T-helper 2 cell treated with Interferon-gamma antibody and Interleukin-4, amounts not matched to agents 5 μg/mL and 100 μg/mL, for 36 hours (primary cell): Measurements from ENCODE around the gene MYO9B.
"Not testable (repeated sequence)": the region's sequence is repeated elsewhere in the genome, so short reads cannot be mapped to it uniquely, and the experiment has no call there.

Source experiments
- DNase-seq: peaks from one replicate; pipeline ENCODE4 v3.0.0; 2021; ENCODE audit warnings: low spot score
- H3K27ac Mint-ChIP-seq: one replicate; pipeline ENCODE4 v1.8.0; 2021; ENCODE audit warnings: mild to moderate bottlenecking, mixed read lengths
- H3K27me3 Mint-ChIP-seq: one replicate; pipeline ENCODE4 v1.8.0; 2021; ENCODE audit warnings: low read depth, mixed read lengths
- H3K36me3 Mint-ChIP-seq: one replicate; pipeline ENCODE4 v1.8.0; 2021; ENCODE audit warnings: low read depth, mixed read lengths
- H3K4me1 Mint-ChIP-seq: one replicate; pipeline ENCODE4 v1.8.0; 2021; ENCODE audit warnings: low read depth, mixed read lengths
- H3K4me3 Mint-ChIP-seq: one replicate; pipeline ENCODE4 v1.8.0; 2022; ENCODE audit warnings: mild to moderate bottlenecking, moderate library complexity, mixed read lengths
- H3K9me3 Mint-ChIP-seq: one replicate; pipeline ENCODE4 v1.8.0; 2021; ENCODE audit warnings: mixed read lengths

Gene MYO9B

DNA sequence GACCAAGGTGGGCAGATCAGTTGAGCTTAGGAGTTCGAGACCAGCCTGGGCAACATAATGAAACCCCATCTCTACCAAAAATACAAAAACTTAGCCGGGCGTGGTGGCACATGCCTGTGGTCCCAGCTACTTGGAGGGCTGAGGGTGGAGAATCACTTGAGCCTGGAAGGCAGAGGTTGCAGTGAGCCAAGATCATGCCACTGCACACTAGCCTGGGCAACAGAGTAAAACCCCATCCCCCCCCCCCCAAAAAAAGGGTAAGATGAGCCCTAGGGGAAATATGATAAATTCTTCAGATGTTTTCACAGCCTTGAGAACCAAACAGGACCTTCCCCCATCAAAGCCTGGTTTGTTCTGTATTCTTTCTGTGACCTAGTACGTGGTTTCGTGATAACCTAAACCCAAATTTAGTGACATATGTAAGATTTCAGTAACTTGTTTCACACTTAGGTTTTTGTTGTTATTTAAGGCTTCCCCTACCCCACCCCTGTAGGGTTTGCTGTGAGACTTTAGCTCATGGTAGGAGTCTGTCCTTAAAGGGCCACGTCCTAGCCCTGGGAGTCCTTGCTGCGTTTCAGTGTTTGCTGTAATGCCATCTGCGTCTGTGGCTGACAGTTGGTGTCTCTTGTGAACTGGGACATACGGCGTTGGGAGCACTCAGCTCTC, 49.6 kb downstream of the MYO9B start:
- Mint-ChIP-seq H3K36me3 (peaks cover 32% of the 10 kb centered on the region), H3K27ac (peak overlapping the region; percentile 98), H3K4me1 (peaks cover 40% of the 10 kb centered on the region), H3K4me3 (peak overlapping the region; percentile 83), H3K9me3 (no peaks in the 10 kb centered on the region), H3K27me3 (no peaks in the 10 kb centered on the region)
- DNase-seq, result peak; percentile 5

DNA sequence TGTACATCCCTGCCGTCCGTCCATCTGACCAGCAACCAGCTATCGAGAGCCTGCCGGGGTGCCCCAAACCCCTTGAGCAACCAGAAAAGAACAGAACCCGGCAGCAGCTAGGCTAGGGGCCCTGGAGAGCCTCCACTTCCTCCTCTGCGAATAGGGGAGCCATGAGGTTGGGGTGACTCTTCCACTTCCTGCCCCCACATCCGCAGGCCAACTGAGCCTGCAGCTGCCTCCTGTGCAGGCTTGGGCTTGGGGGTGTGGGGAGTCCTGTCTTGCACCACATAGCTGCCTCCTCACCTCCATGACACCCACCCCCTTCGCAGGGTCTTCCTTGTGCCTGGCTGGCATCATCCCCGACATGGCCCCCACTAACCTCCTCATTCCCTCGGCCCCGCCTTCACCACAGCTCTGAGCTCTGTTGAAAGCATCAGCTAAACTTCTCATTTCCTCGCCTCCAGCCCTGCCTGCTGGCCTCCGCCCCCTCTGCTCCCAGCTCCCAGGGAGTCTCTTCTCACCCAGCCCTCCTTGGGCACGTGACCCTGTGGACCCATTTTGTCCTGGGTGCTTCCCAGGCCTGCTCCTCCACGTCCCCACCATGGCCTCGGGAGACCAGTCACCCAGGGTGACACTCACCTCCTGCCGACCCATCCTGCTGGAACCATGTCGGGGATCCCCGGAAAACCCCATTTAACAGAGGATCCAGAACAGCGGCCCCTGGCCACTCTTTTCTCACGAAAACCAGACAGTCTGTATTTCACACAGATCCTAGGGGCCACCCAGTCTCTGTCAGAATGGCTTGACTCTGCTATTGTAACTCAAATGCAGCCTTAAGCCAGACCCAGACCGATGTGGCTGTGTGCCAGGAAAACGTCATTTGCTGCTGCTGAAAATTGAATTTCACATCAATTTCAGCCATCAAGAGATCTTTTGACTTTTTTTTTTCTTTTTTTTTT, 50.4 kb downstream of the MYO9B start:
- peaks cover 41% of the 10 kb centered on the region for H3K4me1 Mint-ChIP-seq
- peak overlapping the region; percentile 98 for H3K27ac Mint-ChIP-seq
- H3K27me3 Mint-ChIP-seq, result no peaks in the 10 kb centered on the region
- H3K4me3 Mint-ChIP-seq, result peak overlapping the region; percentile 83
- H3K9me3 Mint-ChIP-seq, result no peaks in the 10 kb centered on the region
- H3K36me3 Mint-ChIP-seq, result peaks cover 34% of the 10 kb centered on the region
- DNase-seq, result peak; percentile 76

DNA sequence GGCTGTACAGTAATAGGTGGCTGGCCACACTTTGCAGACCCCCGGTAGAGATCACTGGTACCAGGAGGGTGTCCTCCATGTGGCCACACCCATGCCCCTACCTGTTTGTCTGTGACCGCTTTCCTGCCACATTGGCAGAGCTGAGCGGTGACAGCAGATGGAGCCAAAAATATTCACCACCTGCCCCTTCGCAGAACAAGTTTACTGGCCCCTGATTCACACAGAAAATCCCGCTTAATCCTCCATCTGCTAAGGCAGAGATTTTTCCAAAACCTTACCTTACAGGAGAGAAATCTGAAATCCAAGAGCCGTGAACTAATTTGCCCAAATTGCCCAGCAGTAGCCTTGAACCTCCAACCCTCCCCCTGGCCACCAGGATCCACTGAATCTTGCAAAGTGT, 52.1 kb downstream of the MYO9B start:
- H3K27me3 Mint-ChIP-seq, result no peaks in the 10 kb centered on the region
- no peak overlapping the region for H3K4me3 Mint-ChIP-seq
- no peak overlapping the region for H3K27ac Mint-ChIP-seq
- H3K9me3 Mint-ChIP-seq, result no peaks in the 10 kb centered on the region
- H3K4me1 Mint-ChIP-seq, result peaks cover 35% of the 10 kb centered on the region
- H3K36me3 Mint-ChIP-seq, result peaks cover 25% of the 10 kb centered on the region
- no peak for DNase-seq

DNA sequence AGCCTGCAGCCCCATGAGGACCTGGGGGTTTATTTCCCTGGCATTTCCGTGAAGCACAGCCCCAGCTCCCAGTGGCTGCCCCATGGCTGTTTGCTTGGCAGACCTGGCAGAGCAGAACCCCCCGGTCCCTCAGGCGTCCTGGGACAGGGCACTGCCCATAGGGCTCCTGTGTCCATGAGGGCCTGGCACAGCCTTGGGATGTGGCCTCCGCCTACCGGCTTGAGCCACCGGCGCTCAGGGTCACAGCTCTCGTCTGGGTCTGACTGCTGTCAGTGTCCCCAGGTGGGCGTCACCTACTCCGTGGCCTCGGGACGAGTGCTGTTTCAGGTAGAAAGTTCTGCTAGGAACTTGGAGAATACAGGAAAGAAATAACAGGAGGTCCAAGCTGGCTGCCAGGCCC, 52.8 kb downstream of the MYO9B start:
- H3K4me3 Mint-ChIP-seq, result no peak overlapping the region
- H3K27ac Mint-ChIP-seq, result no peak overlapping the region
- no peaks in the 10 kb centered on the region for H3K27me3 Mint-ChIP-seq
- no peaks in the 10 kb centered on the region for H3K9me3 Mint-ChIP-seq
- no peak for DNase-seq
- peaks cover 26% of the 10 kb centered on the region for H3K36me3 Mint-ChIP-seq
- peaks cover 35% of the 10 kb centered on the region for H3K4me1 Mint-ChIP-seq

DNA sequence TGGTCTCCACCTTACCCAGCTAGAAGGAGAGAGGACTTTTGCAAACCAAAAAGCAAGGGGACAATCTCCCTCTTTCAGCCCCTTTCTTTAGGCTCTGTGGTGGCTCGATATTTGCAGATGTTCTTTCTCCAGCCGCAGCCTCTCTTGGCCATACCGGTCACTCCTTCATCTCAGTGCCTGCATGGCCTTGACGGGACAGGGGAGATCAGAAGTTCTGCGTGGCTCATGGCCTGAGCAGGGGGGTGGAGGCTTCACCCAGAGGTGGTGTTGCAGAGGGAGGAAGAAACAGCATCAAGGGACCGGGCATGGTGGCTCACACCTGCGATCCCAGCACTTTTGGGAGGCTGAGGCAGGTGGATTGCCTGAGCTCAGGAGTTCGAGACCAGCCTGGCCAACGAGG, 53.2 kb downstream of the MYO9B start:
- no peak for DNase-seq
- Mint-ChIP-seq H3K4me3 (no peak overlapping the region), H3K27me3 (no peaks in the 10 kb centered on the region), H3K36me3 (peaks cover 24% of the 10 kb centered on the region), H3K9me3 (no peaks in the 10 kb centered on the region), H3K4me1 (peaks cover 35% of the 10 kb centered on the region), H3K27ac (peak overlapping the region; percentile 52)

DNA sequence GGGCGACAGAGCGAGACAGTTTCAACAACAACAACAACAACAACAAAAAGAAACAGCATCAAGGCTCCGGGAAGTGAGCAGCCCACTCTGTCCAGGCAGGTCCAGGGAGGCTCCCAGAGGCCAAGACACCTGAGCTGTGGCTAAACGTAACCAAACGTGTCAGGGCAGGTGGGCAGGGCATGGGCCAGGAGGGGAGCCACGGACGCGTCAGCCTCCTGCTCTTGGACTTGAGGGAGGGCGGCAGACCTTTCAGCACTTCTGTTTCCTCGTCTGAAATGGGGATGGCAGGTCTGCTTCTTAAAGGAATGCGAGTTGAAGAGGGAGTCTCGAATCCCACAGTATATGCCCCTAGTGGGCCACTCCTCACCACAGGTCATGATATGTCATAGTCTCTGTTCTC, 53.8 kb downstream of the MYO9B start:
- no peak overlapping the region for H3K4me3 Mint-ChIP-seq
- H3K27ac Mint-ChIP-seq, result peak overlapping the region; percentile 41

DNA sequence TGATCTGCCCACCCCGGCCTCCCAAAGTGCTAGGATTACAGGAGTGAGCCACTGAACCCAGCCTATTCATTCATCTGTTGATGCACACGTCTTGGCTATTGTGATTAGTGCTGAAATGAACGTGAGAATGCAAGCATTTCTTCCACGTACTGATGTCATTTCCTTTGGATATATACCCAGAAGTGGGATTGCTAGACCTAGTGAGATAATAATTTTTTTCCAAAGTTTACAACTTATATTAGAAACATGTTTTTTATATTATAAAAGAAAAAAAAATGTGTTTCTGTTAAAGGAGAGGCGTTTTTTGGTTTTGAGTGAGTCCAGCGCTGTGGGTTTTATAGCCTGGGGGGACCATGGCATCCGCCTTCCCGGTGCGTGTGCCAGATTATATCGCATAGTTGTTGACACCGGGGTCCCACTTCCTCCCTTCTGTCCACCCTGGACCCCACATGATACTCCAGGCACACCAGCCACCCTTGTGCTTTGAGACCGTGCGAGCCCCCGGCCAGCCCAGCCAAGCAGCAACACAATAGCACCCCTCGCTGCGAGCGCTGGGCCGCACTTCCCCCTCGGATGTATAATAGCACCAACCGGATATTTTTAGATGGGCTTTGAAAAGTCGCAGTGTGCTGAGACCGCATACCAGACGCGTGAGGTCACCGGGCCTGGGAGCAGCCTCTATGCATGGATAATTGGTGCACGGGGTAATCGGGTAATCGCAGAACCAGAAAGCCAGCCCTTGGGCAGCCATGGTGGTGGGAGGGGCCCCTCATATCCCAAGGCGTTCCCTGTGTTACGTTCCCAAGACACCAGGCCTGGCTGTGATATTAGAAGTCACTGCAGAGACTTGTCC, 59.6 kb downstream of the MYO9B start:
- H3K4me3 Mint-ChIP-seq, result peak overlapping the region; percentile 18
- H3K4me1 Mint-ChIP-seq, result peaks cover 11% of the 10 kb centered on the region
- no peaks in the 10 kb centered on the region for H3K27me3 Mint-ChIP-seq
- H3K27ac Mint-ChIP-seq, result peak overlapping the region; percentile 49
- H3K9me3 Mint-ChIP-seq, result no peaks in the 10 kb centered on the region
- DNase-seq, result no peak
- H3K36me3 Mint-ChIP-seq, result peaks cover 31% of the 10 kb centered on the region

More for the DNA sequence above, 53.8 kb downstream of the MYO9B start:
- peaks cover 26% of the 10 kb centered on the region for H3K36me3 Mint-ChIP-seq
- no peak for DNase-seq
- peaks cover 35% of the 10 kb centered on the region for H3K4me1 Mint-ChIP-seq
- H3K27me3 Mint-ChIP-seq, result no peaks in the 10 kb centered on the region
- H3K9me3 Mint-ChIP-seq, result no peaks in the 10 kb centered on the region

DNA sequence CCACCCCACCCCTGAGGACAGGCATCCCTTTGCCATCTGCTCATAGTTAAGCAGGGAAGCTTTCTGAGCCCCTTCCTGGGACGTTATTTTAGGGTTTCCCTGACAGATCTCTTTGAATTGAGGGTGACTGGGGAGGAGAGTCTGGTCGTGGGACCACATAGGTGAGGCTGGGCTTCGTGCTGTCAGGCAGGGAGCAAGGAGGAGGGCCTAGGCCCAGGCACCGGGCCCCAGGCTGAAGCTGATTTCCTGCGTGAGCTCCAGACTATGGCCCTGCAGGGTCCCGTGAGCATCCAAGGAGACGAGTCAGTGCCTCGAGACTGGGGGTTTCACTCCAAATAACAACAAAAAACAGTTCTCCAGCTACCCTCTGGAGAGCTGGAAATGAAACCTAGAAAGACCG, 60.4 kb downstream of the MYO9B start:
- no peak overlapping the region for H3K27ac Mint-ChIP-seq
- no peak overlapping the region for H3K4me3 Mint-ChIP-seq
- H3K27me3 Mint-ChIP-seq, result no peaks in the 10 kb centered on the region
- peaks cover 8% of the 10 kb centered on the region for H3K4me1 Mint-ChIP-seq
- H3K9me3 Mint-ChIP-seq, result no peaks in the 10 kb centered on the region
- peaks cover 29% of the 10 kb centered on the region for H3K36me3 Mint-ChIP-seq
- no peak for DNase-seq

DNA sequence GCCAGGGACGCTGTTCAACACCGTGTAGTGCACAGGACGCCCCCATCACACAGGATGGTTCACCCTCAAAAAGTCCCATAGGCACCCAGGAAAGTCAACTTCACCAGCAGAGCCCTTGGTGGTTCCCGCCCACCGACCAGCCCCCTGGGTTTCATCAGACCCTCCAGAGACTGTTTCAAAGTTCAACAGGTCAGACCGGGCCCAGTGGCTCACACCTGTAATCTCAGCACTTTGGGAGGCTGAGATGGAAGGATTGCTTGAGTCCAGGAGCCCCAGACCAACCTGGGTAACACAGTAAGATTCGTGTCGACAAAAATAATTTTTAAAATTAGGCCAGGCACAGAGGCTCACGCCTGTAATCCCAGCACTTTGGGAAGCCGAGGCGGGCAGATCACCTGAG, 61.0 kb downstream of the MYO9B start:
- no peak for DNase-seq
- H3K4me3 Mint-ChIP-seq, result no peak overlapping the region
- H3K9me3 Mint-ChIP-seq, result no peaks in the 10 kb centered on the region
- H3K4me1 Mint-ChIP-seq, result peaks cover 13% of the 10 kb centered on the region
- H3K36me3 Mint-ChIP-seq, result peaks cover 34% of the 10 kb centered on the region
- no peaks in the 10 kb centered on the region for H3K27me3 Mint-ChIP-seq
- H3K27ac Mint-ChIP-seq, result no peak overlapping the region

DNA sequence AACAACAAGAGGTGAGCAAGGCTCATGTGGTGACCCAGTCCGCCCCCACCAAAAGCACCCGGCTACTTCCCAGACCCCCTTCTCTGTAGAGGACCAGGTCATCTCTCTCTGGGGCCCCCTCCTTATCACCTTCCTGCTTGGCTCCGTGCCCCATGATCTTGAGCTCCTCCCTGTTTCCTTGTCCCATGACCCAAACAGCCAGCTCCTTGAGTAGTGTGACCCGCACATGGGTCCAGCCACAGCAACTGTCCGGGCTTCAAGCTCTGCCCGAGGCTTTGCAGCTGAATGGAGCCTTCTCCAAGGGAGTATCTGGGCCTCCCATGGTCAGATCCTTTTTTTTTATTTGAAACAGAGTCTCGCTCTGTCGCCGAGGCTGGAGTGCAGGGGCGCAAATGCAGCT, 61.8 kb downstream of the MYO9B start:
- H3K9me3 Mint-ChIP-seq, result no peaks in the 10 kb centered on the region
- H3K27ac Mint-ChIP-seq, result no peak overlapping the region
- no peak for DNase-seq
- H3K4me1 Mint-ChIP-seq, result peaks cover 16% of the 10 kb centered on the region
- H3K4me3 Mint-ChIP-seq, result no peak overlapping the region
- H3K36me3 Mint-ChIP-seq, result peaks cover 40% of the 10 kb centered on the region
- H3K27me3 Mint-ChIP-seq, result no peaks in the 10 kb centered on the region

DNA sequence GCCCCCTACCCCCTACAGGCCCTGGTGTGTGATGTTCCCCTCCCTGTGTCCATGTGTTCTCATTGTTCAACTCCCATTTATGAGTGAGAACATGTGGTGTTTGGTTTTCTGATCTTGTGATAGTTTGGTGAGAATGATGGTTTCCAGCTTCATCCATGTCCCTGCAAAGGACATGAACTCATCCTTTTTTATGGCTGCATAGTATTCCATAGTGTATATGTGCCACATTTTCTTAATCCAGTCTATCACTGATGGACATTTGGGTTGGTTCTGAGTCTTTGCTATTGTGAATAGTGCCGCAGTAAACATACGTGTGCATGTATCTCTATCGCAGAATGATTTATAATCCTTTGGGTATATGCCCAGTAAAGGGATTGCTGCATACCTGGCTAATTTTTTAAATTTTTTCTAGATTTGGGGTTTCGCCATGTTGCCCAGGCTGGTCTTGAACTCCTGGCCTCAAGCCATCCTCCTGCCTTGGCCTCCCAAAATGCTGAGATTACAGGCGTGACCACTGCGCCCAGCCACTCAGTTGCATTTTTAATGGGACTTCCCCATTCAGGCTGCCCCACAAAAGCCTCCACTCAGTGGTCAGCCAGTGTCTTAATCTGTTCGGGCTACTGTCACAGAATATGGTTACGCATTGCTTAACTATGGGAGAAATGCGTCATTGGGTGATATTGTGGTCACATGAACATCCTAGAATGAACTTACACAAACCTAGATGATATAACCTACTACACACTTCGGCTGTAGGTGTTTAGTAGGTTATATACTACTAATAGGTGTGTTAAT, 62.7 kb downstream of the MYO9B start:
- H3K27me3 Mint-ChIP-seq, DNase-seq, H3K9me3 Mint-ChIP-seq, H3K27ac Mint-ChIP-seq, H3K4me3 Mint-ChIP-seq: not testable (repeated sequence)
- Mint-ChIP-seq H3K4me1 (peaks cover 24% of the 10 kb centered on the region), H3K36me3 (peaks cover 42% of the 10 kb centered on the region)

DNA sequence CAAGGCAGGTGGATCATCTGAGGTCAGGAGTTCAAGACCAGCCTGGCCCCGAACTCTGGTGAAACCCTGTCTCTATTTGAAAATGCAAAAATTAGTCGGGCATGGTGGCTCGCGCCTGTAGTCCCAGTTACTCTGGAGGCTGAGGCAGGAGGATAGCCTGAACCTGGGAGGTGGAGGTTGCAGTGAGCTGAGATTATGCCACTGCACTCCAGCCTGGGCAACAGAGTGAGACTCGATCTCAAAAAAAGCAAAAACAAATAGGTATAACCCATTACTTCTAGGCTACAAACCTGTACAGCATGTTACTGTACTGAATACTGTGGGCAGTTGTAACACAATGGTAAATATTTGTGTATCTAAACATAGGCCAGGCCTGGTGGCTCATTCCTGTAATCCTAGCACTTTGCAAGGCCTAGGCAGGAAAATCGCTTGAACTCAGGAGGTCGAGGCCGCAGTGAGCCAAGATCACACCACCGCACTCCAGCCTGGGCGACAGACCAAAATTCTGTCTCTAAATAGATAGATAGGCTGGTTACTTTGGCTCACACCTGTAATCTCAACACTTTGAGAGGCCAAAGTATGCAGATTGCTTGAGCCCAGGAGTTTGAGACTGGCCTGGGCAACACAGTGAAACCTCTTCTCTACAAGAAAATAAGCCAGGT, 63.5 kb downstream of the MYO9B start:
- Mint-ChIP-seq H3K4me1 (peaks cover 22% of the 10 kb centered on the region), H3K36me3 (peaks cover 39% of the 10 kb centered on the region), H3K4me3 (no peak overlapping the region), H3K9me3 (no peaks in the 10 kb centered on the region), H3K27me3 (no peaks in the 10 kb centered on the region), H3K27ac (no peak overlapping the region)
- no peak for DNase-seq

DNA sequence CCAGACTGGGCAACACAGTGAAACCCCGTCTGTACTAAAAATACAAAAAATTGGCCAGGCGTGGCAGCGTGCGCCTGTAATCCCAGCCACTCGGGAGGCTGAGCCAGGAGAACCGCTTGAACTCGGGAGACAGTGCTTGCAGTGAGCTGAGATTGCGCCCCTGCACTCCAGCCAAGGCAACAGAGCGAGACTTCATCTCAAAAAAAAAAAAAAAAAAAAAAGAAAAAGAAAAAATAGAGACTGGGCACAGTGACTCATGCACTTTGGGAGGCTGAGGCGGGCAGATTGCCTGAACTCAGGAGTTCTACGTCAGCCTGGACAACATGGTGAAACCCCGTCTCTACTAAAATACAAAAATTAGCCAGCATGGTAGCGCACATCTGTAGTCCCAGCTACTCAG, 69.2 kb downstream of the MYO9B start:
- H3K4me3 Mint-ChIP-seq, DNase-seq, H3K9me3 Mint-ChIP-seq, H3K27me3 Mint-ChIP-seq, H3K27ac Mint-ChIP-seq: not testable (repeated sequence)
- peaks cover 29% of the 10 kb centered on the region for H3K36me3 Mint-ChIP-seq
- peaks cover 17% of the 10 kb centered on the region for H3K4me1 Mint-ChIP-seq
